Vagina (tissue), 2 donors: ENCODE data around the gene FAM124B. TPM values are rescaled to one million over a fixed set of nuclear protein-coding genes. Genes with fewer than 3 reads are reported as not detected.

Experiments
- DNase-seq, 2 donors: peaks; one replicate each; pipeline ENCODE4 v3.0.0-alpha.2; 2017; ENCODE audit errors: extremely low spot score in 2 of 2
- H3K27ac ChIP-seq: fragments of 200-600 bp; sonication (generic); one replicate; pipeline ENCODE4 v1.5.1; 2019
- H3K27me3 ChIP-seq: fragments of 200-600 bp; sonication (generic); one replicate; pipeline ENCODE4 v1.5.1; 2019
- H3K36me3 ChIP-seq, 2 donors: fragments of 200-600 bp; sonication (generic); one replicate each; pipeline ENCODE4 v1.5.1; 2017 to 2019
- H3K4me1 ChIP-seq: fragments of 200-600 bp; sonication (generic); one replicate; pipeline ENCODE4 v1.5.1; 2019
- H3K4me3 ChIP-seq, 2 donors: fragments of 200-600 bp; sonication (generic); 1 replicate in 1 of 2; 2 replicates in 1 of 2; pipeline ENCODE4 v1.5.1; 2016 to 2019
- H3K9me3 ChIP-seq: fragments of 200-600 bp; sonication (generic); one replicate; pipeline ENCODE4 v1.5.1; 2019
- CTCF ChIP-seq, 3 experiments: fragments of 450-650 bp in 2 of 3; fragments of 200-600 bp in 1 of 3; sonication (generic) in 1 of 3; IDR thresholded peaks; one replicate each; pipeline ENCODE4 v1.5.1; 2017 to 2019; ENCODE audit warnings: antibody characterized with exemption in 3 of 3, mild to moderate bottlenecking in 2 of 3, moderate library complexity in 2 of 3
- POLR2A ChIP-seq, 2 donors: fragments of 450-650 bp; IDR thresholded peaks; one replicate each; pipeline ENCODE4 v1.6.1; 2017; ENCODE audit warnings: antibody characterized with exemption in 2 of 2, mild to moderate bottlenecking in 2 of 2, moderate library complexity in 2 of 2
- POLR2AphosphoS5 ChIP-seq, 2 donors: sonication (generic); formaldehyde crosslinking; IDR thresholded peaks; one replicate each; pipeline ENCODE4 v1.9.0; 2017; ENCODE audit warnings: antibody characterized with exemption in 2 of 2, mild to moderate bottlenecking in 2 of 2, low read depth in 1 of 2; ENCODE audit not compliant: insufficient read depth in 1 of 2
- intact Hi-C: fragments of 100-400 bp; cut with DNase I; formaldehyde crosslinking; loops from one replicate; pipeline ENCODE4 v1.15.1; 2023
- total RNA-seq: library from RNA; depleted of rRNA; stranded (reverse); fragments of >200 nt; gene quantifications from one replicate; pipeline ENCODE4 v1.2.3, GENCODE V29; 2016

Gene FAM124B
- total RNA-seq, 1 donor from 2014 or later = 1.7 TPM

DNA sequence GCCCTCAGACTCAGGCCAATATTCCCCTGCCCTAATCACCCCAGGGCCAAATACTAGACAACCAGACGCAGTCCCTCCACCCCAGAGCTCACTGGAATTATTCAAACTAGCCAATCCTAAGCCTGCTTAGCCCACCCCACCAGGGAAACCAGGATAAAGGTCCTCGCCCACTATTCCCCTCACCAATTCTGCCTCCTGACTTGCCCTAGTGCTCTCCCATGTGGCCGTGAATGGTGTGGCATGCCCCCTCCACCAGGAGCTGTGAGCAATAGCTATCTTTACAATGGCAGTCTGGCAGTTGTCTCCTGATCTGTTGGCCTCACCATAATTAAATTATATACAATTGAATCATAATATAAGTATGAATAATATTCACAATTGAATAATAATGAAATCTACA lies 42.3 kb downstream of the FAM124B start:
- intact Hi-C loops = loop anchor here (5.0 kb wide), 1 partner anchor 288 kb away; no protein-coding TSS in a partner anchor
- H3K4me1 ChIP-seq = no peaks in the 10 kb centered on the region
- no peak overlapping the region for H3K27ac ChIP-seq
- H3K9me3 ChIP-seq = no peaks in the 10 kb centered on the region
- H3K27me3 ChIP-seq = no peaks in the 10 kb centered on the region
- H3K36me3 ChIP-seq = no peaks in the 10 kb centered on the region
- no peak overlapping the region for H3K4me3 ChIP-seq
- no peak for DNase-seq
- TF ChIP-seq POLR2AphosphoS5 (IDR thresholded peaks at IDR 0.05; ENCODE audit: insufficient read depth in 1 of 2, low read depth in 1 of 2) = no peak

GRCh38 chr2:224357098-224357901 lies 44.6 kb downstream of the FAM124B start:
- Histone ChIP-seq H3K27ac (no peak overlapping the region), H3K36me3 (no peaks in the 10 kb centered on the region), H3K9me3 (no peaks in the 10 kb centered on the region), H3K4me3 (no peak overlapping the region), H3K27me3 (no peaks in the 10 kb centered on the region), H3K4me1 (no peaks in the 10 kb centered on the region)
- no peak for DNase-seq
- intact Hi-C loops = loop anchor here (5.0 kb wide), 1 partner anchor 290 kb away; no protein-coding TSS in a partner anchor
- TF ChIP-seq POLR2A (IDR thresholded peaks at IDR 0.05) = no peak
- TF ChIP-seq POLR2AphosphoS5 (IDR thresholded peaks at IDR 0.05; ENCODE audit: insufficient read depth in 1 of 2, low read depth in 1 of 2) = no peak
- peak; percentile 67 to 89 (median 78) for TF ChIP-seq CTCF (IDR thresholded peaks at IDR 0.05)

DNA sequence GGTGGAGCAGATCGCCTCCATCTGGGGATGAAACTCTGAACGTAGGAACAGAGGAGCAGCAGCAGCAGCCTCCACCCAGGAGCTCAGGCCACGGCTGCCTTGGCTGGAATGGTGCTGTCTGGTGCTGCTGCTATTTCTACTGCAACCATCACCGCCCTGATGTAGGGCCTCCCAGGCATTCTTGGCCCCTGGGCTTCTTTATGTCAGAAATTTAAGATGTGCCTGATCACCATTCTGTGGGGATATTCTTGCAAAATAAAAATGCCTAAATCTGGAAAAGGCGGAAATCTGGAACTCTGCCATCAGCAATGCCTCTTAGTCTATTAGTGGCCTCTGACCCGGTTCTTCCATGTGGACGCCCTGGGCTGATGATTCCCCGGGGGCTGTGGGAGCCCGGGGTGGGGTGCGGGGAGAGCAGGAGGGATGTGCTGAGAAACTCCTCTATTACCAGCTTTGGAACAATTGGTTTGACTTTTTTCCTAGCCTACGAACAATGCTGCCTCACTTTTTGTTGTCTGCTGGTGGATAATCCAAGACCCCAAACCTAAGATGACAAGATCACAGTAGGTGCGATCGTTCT lies 47.2 kb downstream of the FAM124B start:
- no peaks in the 10 kb centered on the region for H3K4me1 ChIP-seq
- no peaks in the 10 kb centered on the region for H3K36me3 ChIP-seq
- DNase-seq = no peak
- no peaks in the 10 kb centered on the region for H3K27me3 ChIP-seq
- H3K9me3 ChIP-seq = no peaks in the 10 kb centered on the region
- H3K27ac ChIP-seq = no peak overlapping the region
- no peak overlapping the region for H3K4me3 ChIP-seq
- intact Hi-C loops = loop anchor here (5.0 kb wide), 1 partner anchor 293 kb away; no protein-coding TSS in a partner anchor
- no peak for TF ChIP-seq POLR2AphosphoS5 (IDR thresholded peaks at IDR 0.05; ENCODE audit: insufficient read depth in 1 of 2, low read depth in 1 of 2)
- TF ChIP-seq POLR2A (IDR thresholded peaks at IDR 0.05) = no peak
- no peak for TF ChIP-seq CTCF (IDR thresholded peaks at IDR 0.05)

GRCh38 chr2:224350703-224351102 lies 51.2 kb downstream of the FAM124B start:
- no peaks in the 10 kb centered on the region for H3K36me3 ChIP-seq
- no peaks in the 10 kb centered on the region for H3K4me1 ChIP-seq
- DNase-seq = no peak
- H3K27ac ChIP-seq = no peak overlapping the region
- TF ChIP-seq POLR2A (IDR thresholded peaks at IDR 0.05) (no peak), CTCF (IDR thresholded peaks at IDR 0.05) (no peak), POLR2AphosphoS5 (IDR thresholded peaks at IDR 0.05; ENCODE audit: insufficient read depth in 1 of 2, low read depth in 1 of 2) (no peak)
- intact Hi-C loops = no loop called here
- H3K27me3 ChIP-seq = no peaks in the 10 kb centered on the region
- H3K9me3 ChIP-seq = no peaks in the 10 kb centered on the region
- H3K4me3 ChIP-seq = no peak overlapping the region

GRCh38 chr2:224349396-224349795 lies 52.5 kb downstream of the FAM124B start:
- Histone ChIP-seq H3K27me3 (no peaks in the 10 kb centered on the region), H3K4me3 (no peak overlapping the region), H3K9me3 (no peaks in the 10 kb centered on the region), H3K27ac (no peak overlapping the region), H3K4me1 (no peaks in the 10 kb centered on the region), H3K36me3 (no peaks in the 10 kb centered on the region)
- no peak for DNase-seq
- TF ChIP-seq CTCF (IDR thresholded peaks at IDR 0.05) = no peak
- no peak for TF ChIP-seq POLR2A (IDR thresholded peaks at IDR 0.05)
- intact Hi-C loops = no loop called here
